RWPE2 (cell line): Measurements from ENCODE around the gene ITGA11.

Source experiments
- ATAC-seq: fragments of 200-7000 bp; cut with Tn5 transposase; 3 replicates; pipeline ENCODE4 v1.9.1; 2021; ENCODE audit warnings: low read depth
- DNase-seq: peaks from one replicate; pipeline ENCODE4 v3.0.0-alpha.2; 2020; ENCODE audit warnings: low spot score
- H3K27ac ChIP-seq: fragments of 450-650 bp; 2 replicates; pipeline ENCODE4 v1.5.1; 2017; ENCODE audit warnings: mild to moderate bottlenecking; ENCODE audit not compliant: poor library complexity, severe bottlenecking
- H3K27me3 ChIP-seq: fragments of 250-450 bp; sonication (Bioruptor Pico); 2 replicates; pipeline ENCODE4 v1.5.1; 2021; ENCODE audit warnings: mild to moderate bottlenecking, moderate library complexity; ENCODE audit not compliant: insufficient read depth, poor library complexity, severe bottlenecking
- H3K36me3 ChIP-seq: fragments of 250-450 bp; sonication (Bioruptor Pico); 2 replicates; pipeline ENCODE4 v1.5.1; 2020; ENCODE audit warnings: low read depth, mild to moderate bottlenecking, moderate library complexity
- H3K4me1 ChIP-seq: fragments of 250-450 bp; sonication (Bioruptor Pico); 2 replicates; pipeline ENCODE4 v1.5.1; 2021; ENCODE audit warnings: mild to moderate bottlenecking, moderate library complexity; ENCODE audit not compliant: insufficient read depth, poor library complexity, severe bottlenecking
- H3K4me3 ChIP-seq: fragments of 250-450 bp; sonication (Bioruptor Pico); 2 replicates; pipeline ENCODE4 v1.5.1; 2021; ENCODE audit warnings: mild to moderate bottlenecking, moderate library complexity; ENCODE audit not compliant: severe bottlenecking
- H3K9me3 ChIP-seq: fragments of 250-450 bp; sonication (Bioruptor Pico); 2 replicates; pipeline ENCODE4 v1.5.1; 2021; ENCODE audit warnings: mild to moderate bottlenecking, moderate library complexity; ENCODE audit not compliant: severe bottlenecking
- TF ChIP-seq, protein P1 (sequence below): fragments of 450-650 bp; IDR thresholded peaks from one replicate; pipeline ENCODE4 v1.5.1; 2017; ENCODE audit warnings: mild to moderate bottlenecking, moderate library complexity; ENCODE audit not compliant: poor library complexity, severe bottlenecking

Gene ITGA11

DNA sequence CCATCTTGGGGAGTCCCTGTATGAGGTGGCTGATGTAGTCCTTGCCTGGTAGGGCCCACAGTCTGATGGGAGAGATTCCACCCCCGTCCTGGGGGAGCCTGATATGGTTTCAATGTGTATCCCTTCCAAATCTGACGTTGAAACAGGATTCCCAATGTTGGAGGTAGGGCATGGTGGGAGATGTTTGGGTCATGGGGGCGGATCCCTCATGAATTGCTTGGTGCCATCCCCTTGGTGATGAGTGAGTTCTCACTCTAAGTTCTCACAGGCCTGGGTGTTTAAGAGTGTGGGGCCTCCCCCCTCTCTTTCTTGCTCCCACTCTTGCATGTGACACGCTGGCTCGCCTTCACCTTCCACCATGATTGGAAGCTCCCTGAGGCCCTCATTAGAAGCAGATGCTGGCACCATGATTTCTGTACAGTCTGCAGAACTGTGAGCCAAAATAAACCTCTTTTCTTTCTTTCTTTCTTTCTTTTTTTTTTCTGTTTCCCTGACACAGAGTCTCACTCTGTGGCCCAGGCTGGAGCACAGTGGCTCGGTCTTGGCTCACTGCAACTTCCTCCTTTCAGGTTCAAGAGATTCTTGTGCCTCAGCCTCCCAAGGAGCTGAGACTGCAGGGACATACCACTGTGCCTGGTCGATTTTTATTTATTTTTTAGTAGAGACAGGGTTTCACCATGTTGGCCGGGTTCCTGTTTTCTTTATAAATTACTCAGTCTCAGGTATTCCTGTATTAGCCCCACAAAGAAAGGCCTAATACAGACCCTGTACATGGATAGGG is 28.6 kb downstream of the ITGA11 start:
- Histone ChIP-seq H3K9me3 (no peaks in the 10 kb centered on the region), H3K27ac (no peak overlapping the region), H3K4me3 (no peak overlapping the region), H3K36me3 (no peaks in the 10 kb centered on the region), H3K27me3 (no peaks in the 10 kb centered on the region), H3K4me1 (peaks cover 6% of the 10 kb centered on the region)
- DNase-seq (peak; percentile 56), ATAC-seq (no peak)
- TF ChIP-seq, protein P1, sequence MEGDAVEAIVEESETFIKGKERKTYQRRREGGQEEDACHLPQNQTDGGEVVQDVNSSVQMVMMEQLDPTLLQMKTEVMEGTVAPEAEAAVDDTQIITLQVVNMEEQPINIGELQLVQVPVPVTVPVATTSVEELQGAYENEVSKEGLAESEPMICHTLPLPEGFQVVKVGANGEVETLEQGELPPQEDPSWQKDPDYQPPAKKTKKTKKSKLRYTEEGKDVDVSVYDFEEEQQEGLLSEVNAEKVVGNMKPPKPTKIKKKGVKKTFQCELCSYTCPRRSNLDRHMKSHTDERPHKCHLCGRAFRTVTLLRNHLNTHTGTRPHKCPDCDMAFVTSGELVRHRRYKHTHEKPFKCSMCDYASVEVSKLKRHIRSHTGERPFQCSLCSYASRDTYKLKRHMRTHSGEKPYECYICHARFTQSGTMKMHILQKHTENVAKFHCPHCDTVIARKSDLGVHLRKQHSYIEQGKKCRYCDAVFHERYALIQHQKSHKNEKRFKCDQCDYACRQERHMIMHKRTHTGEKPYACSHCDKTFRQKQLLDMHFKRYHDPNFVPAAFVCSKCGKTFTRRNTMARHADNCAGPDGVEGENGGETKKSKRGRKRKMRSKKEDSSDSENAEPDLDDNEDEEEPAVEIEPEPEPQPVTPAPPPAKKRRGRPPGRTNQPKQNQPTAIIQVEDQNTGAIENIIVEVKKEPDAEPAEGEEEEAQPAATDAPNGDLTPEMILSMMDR: no peak

DNA sequence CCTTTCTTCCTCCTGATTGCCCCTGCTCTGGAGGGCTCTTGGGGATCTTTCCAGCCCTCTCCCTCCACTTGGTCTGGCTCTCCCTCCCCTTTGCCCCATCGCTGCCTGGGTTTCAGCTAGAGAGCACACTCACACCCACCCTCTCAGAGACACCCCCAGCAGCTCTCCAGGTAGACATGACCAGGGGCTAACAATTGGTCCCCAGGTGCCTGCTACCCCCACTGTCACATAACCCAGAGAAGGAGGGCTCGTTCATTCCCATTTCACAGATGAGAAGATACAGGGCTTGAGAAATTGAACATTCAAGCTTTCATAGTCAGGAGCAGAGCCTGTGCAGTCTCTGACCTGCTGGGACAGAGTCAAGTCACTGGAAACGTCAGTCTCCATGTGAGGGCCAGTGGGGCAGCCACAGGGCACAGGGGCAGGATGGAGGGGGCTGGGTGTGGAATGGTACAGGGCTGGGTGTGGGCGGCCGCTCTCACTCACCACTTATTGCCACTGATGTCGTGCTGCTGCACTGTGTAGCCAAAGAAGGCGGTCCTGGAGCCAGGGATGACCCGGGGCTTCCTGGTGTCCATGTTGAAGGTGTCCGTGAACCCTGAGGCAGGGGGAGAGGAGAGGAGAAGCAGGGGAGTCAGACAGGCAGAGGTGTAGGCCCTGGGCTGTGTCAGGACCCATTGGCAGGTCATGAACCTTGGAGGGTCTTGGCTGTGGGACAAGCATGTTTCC is 29.4 kb downstream of the ITGA11 start:
- Histone ChIP-seq H3K4me3 (no peak overlapping the region), H3K27ac (no peak overlapping the region), H3K4me1 (peaks cover 6% of the 10 kb centered on the region), H3K9me3 (no peaks in the 10 kb centered on the region), H3K36me3 (no peaks in the 10 kb centered on the region), H3K27me3 (no peaks in the 10 kb centered on the region)
- TF ChIP-seq, protein P1: no peak
- ATAC-seq: no peak
- peak; percentile 32 for DNase-seq

DNA sequence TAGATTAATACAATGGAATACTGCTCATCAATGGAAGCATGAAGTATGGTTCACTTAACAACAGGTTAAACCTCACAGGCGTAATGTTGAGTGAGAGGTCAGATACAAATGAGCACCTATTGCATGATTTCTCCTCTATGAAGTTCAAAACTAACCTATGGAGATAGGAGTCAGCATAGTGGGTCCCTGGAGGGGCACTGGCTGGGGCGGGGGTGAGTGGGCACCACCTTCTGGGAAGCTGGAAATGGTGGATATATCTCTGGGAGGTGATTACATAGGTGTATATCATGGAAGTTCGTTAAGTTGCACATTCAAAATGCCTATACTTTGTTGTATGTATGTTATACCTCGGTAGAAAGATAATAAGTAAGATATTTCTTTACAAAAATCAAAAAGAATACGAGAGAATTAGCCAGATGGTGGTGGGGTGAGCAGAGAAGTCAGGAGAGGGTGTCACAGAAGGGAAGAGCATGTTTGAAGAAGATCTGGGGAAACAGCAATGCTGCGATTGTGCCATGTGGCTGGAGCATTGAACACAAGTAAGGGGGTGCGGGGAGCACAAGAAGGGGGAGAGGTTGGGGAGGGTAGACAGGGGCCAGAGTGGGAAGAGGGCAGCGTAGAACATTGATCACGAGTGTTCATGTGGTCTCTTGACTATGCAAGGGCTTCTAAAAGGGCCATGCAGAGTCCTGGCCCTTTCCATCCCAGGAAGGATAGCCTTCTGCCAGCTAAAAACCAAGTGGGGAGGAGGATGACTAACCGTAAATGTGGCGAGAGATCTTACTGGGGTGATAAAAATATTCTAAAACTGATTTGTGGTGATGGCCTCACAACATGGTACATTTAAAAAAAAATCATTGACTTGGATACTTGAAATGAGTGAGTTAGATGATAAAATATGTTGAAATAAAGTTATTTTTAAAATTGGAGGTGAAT is 30.2 kb downstream of the ITGA11 start:
- no peak overlapping the region for H3K4me3 ChIP-seq
- H3K27me3 ChIP-seq: no peaks in the 10 kb centered on the region
- H3K36me3 ChIP-seq: no peaks in the 10 kb centered on the region
- ATAC-seq (no peak), DNase-seq (peak; percentile 30)
- H3K9me3 ChIP-seq: no peaks in the 10 kb centered on the region
- no peak overlapping the region for H3K27ac ChIP-seq
- peaks cover 6% of the 10 kb centered on the region for H3K4me1 ChIP-seq
- TF ChIP-seq, protein P1: no peak

DNA sequence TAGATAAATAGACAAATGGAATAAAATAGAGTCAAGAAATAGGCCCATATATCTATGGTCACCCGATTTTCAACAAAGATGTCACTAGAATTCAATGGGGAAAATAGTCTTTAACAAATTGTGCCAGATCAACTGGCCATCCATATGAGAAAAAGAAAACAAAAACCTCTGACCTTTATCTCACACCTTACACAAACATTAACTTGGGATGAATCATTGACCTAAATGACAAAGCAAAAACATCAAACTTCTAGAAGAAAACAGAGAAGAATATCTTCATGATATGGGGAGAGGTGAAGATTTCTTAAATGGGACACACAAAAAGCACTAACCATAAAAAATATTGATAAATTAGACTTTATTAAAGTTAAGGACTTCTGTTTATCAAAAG is 31.9 kb downstream of the ITGA11 start:
- ATAC-seq: peak; percentile 38; the same call in 1 of the 3 replicates
- Histone ChIP-seq H3K27me3 (no peaks in the 10 kb centered on the region), H3K27ac (no peak overlapping the region), H3K9me3 (no peaks in the 10 kb centered on the region), H3K4me3 (no peak overlapping the region), H3K36me3 (no peaks in the 10 kb centered on the region), H3K4me1 (peaks cover 6% of the 10 kb centered on the region)
- TF ChIP-seq, protein P1: no peak
- DNase-seq: no peak
